GM21367 (cell line): ENCODE results near the gene C2orf76.

Experiments
- ATAC-seq: cut with Tn5 transposase; IDR thresholded peaks from one replicate; pipeline ENCODE4 v1.9.1; 2021; ENCODE audit not compliant: unreplicated experiment

C2orf76 gene

DNA sequence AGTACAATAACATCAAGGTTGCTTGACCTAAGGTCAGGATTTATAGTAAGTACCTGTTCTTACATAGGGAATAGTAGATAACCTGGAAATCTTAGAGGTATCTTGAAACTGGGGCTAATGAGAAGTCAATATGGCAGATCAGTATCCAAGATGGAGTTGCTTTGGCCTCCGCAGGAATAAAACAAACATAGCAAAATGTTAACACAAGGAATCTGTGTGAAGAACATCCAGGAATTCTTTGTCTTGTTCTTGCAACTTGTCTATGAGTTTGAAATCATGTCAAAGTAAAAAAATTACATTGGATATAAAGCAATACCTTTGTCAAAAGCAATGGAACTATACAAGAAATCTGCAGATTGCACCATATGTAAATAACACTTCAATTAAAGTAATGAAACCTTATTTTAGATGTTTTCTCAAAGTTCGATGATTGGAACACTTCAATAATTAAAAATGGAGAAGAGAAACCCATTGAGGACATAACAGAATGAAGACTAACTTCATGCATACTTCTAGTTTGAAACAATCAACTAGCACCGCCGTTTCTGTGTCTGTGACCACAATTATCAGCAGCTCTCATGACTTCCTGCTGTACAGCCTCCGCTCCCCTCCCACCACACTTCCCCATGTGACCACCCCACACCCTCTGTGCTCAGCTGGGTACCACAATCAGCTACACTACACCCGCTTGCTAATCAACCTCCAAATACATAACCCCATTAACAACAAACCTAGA, 27.6 kb downstream of the C2orf76 start:
- ATAC-seq = peak; percentile 99

DNA sequence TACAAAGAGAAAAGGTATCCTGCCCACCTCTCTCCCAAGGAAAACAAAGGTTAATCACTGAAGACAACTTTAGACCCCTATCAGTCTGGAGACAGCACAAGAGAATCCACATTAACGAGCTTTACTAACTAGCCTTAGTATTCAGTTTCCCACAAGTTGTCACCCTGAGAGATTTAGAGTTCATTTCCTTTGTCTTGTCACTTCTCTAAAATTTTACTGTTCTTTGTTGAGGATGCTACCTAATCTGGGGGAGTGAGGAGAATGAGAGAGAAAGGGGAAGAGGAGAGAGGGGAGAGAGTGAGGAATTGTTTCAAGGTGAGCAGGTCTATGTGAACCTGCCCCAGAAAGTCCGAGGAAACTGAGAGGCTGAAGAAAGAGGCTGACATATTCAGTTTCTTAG, 28.4 kb downstream of the C2orf76 start:
- no peak for ATAC-seq

- no peak for ATAC-seq
Measured at GRCh38 chr2:119337749-119338148, 28.9 kb downstream of the C2orf76 start.

- no peak for ATAC-seq
Measured at GRCh38 chr2:119333833-119334232, 32.8 kb downstream of the C2orf76 start.

DNA sequence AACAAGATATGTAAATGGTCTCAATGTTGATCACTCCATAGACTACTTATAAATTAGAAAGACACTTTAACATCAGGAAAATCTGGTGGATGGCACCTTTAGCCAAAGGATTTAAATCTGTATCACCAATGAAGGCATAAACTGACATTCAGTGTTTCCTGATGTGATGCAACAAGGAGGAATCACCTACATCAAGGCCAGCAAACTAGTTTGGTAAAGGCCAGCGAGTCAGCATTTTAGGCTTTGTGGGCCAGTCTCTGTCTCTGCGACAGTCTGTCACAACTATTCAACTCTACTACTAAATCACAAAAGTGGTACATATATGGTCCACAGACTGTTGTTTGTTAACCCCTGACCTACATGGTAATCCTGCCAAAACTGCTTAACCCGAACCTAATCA, 33.3 kb downstream of the C2orf76 start:
- no peak for ATAC-seq

DNA sequence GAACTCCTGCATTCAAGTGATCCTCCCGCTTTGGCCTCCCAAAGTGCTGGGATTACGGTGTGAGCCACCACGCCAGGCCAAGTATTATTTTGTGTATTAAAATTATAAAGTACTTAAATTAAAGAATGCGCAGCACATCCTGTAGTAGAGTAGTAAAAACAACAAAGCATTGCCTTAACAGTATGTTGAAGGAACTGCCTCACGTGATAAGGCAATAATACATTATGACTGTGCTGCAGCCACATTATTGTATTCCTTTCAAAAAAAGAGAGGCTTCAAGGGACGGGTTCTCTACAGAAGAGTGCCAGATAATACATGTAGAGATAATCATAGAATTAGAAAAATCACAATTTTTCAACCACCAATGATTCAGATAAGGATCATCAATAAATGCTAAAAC, 33.7 kb downstream of the C2orf76 start:
- no peak for ATAC-seq

DNA sequence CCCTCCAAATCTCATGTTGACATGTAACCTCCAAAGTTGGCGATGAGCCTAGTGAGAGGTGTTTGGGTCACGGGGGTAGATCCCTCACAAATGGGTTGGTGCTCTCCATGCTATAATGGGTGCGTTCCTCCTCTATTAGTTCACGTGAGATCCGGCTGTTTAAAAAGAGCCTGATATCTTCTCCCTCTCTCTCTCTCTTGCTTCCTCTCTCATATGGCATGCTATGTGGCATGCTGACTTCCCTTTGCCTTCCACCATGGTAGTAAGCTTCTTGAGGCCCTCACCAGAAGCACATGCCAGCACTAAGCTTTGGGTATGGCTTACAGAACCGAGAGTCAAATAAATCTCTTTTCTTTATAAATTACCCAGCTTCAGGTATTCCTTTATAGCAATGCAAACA, 39.2 kb downstream of the C2orf76 start:
- no peak for ATAC-seq

GRCh38 chr2:119326938-119327337, 39.7 kb downstream of the C2orf76 start:
- no peak for ATAC-seq

DNA sequence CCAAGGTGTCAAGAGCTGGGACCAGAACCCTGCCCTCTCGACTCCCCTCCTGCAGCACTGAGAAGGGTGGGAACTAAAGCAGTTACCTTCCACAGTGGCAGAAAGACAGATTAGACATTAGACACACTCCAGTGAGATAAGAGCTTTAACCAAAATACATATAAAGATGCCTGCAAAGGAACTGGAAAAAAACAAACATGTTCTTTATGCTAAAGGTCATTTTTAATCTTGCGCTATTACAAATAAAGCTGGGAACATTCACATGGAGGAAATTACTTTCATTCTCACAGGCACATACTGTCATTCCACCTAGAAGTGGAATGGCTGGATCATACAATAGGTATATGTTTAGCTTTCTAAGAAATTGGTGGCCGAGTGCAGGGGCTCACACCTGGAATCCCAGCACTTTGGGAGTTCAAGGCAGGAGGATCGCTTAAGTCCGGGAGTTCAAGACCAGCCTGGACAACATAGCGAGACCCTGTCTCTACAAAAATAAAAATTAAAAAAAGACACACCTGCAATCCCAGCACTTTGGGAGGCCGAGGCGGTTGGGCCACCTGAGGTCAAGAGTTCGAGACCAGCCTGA, 41.9 kb downstream of the C2orf76 start:
- ATAC-seq = no peak

GRCh38 chr2:119323459-119323858, 43.2 kb downstream of the C2orf76 start:
- ATAC-seq = no peak

GRCh38 chr2:119319593-119319992, 47.0 kb downstream of the C2orf76 start:
- ATAC-seq = no peak

DNA sequence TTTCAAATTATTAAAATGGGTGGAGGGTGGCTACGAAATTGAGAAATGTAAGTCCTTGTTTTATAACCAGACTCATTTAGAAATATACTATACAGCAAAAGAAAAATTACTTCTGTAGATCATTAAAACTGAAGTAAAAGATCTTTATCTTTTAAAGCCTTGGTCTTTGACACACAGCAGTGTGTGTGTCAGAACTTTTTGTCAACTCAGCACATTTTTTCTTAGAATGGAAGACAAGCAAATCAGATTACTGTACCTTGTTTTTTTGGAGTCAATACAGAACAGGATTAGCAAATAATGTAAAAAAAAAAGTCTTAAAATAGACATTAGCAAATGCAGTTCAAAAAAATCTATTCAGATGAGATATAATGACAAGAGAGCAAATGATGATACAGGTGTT, 49.1 kb downstream of the C2orf76 start:
- no peak for ATAC-seq

DNA sequence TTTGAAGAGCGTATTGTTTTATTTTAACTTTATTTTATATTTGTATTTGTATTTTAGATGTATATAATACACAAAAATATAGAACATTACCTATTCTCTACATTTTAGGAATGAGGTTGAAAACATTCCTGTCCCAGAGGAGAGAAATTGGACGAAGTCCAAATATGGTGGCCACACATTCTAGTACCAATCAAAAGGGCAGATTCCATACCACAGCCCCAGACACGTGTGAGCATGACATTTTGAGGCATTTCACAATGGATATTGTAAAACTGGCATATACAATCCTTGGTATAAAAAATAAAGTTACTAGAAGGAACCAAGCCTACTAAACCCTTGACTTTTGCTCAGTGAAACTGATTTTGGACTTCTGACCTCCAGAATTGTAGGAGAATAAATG, 50.6 kb downstream of the C2orf76 start:
- ATAC-seq = no peak

DNA sequence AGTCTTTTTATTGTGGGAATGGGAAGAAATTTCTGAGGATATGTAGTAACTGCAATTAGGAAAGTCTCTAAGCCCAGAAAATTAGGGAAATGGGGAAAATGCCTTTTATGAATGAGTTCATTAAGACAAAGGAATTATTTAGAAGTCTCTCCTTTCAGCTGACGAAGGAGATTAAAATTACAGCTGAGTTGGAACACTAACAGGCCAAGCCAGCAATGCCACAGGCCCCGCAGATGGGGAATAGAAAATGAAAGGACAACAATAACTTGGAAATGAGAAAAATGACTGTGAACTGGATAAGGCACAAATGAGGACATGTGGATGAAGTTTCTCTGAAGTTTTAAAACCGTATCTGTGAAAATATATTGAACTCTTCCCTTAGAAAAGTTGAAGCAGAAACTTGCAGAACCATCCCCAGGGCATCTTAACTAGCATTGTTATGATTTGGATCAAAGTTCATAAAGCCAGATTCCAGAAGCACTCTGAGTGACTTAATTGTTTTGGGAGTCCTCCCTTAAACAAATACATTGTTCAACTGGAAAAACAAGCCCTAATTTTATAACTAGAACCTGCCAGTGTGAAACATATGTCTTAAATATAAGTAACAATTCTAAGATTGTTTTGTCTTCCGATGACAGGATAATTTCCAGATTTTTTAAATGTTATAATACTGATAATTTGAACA, 51.3 kb downstream of the C2orf76 start:
- no peak for ATAC-seq

- no peak for ATAC-seq
Measured at GRCh38 chr2:119311831-119312230, 54.8 kb downstream of the C2orf76 start.

GRCh38 chr2:119311371-119311770, 55.3 kb downstream of the C2orf76 start:
- no peak for ATAC-seq

GRCh38 chr2:119308793-119309330, 57.8 kb downstream of the C2orf76 start:
- no peak for ATAC-seq

GRCh38 chr2:119307419-119308140, 59.1 kb downstream of the C2orf76 start:
- ATAC-seq = no peak

- ATAC-seq = no peak
Measured at GRCh38 chr2:119306196-119306590, 60.4 kb downstream of the C2orf76 start.

- no peak for ATAC-seq
Measured at GRCh38 chr2:119305497-119306195, 61.0 kb downstream of the C2orf76 start.

- no peak for ATAC-seq
Measured at GRCh38 chr2:119304847-119305246, 61.8 kb downstream of the C2orf76 start.
